Right renal cortex interstitium (tissue), 3 donors: Measurements from ENCODE around the gene SF1. TPM values are rescaled to one million over a fixed set of nuclear protein-coding genes. Genes with fewer than 3 reads are reported as not detected.

Experiments used
- DNase-seq, 3 donors: peaks; one replicate each; pipeline ENCODE4 v3.0.0-alpha.2; 2013; ENCODE audit warnings: low read depth in 3 of 3, low spot score in 2 of 3
- polyA plus RNA-seq, 3 donors: library from polyadenylated mRNA; unstranded; fragments of 120-200 nt; gene quantifications; one replicate each; pipeline ENCODE4 v1.2.1, GENCODE V29; 2013; ENCODE audit not compliant: insufficient read length in 3 of 3

Gene SF1
- polyA plus RNA-seq, 3 donors: 308 to 338 (median 314) TPM

DNA sequence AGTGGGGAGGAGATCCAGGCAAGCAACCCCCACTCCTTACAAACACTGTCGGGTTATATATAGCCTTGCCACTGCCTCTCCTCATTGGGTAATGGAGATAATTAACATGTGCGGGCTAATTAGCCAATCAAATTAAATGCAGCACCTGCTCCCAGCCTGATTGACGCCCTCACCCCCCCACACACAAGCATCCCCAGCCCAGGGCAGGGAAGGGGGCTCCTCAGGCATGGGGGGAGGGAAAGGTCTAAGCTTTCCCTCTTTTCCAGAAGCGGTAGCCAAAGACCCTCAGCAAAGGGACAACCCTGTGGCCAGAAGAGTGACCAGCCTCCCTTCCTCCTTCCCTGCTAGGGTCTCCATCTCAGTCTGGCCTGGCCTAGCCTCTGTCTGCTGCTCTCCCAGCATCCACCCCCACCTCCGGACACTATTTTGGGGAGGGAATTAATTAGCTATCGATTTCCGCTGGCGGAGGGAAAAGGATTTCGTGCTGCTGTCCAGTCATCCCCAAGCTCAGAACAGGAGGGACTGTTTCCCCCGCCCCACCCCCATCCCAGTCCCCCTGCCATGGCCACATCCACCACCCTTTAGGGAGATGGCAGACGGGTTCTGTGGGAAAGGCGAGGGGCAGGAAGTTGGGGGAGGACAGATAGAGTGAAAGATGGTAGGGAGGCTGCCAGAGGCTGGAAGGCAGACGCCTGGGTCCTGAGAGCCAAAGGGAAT is 62.4 kb downstream of the SF1 start:
- DNase-seq: no peak

DNA sequence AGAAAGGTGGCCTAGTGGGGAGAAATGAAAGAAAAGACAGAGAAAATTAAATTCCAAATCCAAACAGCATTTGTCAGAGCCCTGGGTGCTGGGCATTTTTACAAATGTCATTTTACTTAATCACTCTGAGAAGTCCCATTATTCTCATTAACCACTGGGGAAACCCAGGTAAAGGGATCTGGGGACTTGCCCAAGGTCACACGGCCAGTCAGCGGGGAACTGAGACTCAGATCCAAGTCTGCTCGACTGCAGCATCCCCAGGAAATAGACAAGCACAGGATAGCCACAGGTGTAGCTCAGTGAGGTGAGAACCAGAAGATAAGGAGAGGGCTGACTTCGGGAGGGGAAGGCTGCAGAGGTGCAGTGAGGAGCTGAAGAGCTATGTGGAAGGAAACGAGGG is 63.2 kb downstream of the SF1 start:
- DNase-seq: no peak

DNA sequence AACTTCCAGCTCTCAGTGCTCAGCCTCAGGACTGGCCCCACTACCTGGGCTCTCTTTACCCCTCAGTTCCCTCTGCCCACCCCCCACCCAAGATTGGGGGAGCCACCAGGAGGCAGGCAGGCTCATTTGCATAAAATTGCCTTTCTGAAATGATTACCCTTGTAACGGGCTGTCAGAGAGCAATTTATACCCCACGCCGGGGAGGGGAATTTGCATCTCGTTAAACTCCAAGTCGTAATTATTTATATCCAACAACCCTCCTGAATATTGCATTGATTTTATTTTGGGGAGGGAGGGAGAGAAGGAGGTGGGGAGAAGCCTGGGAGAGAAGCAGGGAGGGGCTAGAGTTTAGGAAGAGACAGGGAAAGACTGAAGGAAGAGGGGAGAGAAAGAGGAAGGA is 63.7 kb downstream of the SF1 start:
- no peak for DNase-seq

Other genes starting within 250 kb of the SF1 start
- 10 to 100 TPM; 16.1 to 26.0 (median 25.2) TPM for gene SLC22A11, start 222.6 kb downstream of the SF1 start, polyA plus RNA-seq
- 1 to 10 TPM; 3.4 to 4.0 (median 3.6) TPM for gene SLC22A12, start 187.3 kb downstream of the SF1 start, polyA plus RNA-seq
- gene NRXN2, start 55.3 kb downstream of the SF1 start, polyA plus RNA-seq: 10 to 100 TPM; 11.7 to 12.1 (median 12.0) TPM
- gene RASGRP2, start 34.4 kb downstream of the SF1 start, polyA plus RNA-seq: 1 to 10 TPM; 3.1 to 4.2 (median 3.8) TPM
- 1 to 10 TPM; 1.1 to 2.6 (median 2.4) TPM for gene PYGM, start 18.6 kb downstream of the SF1 start, polyA plus RNA-seq
- gene MAP4K2, start 24.7 kb upstream of the SF1 start, polyA plus RNA-seq: 10 to 100 TPM; 17.0 to 18.5 (median 18.5) TPM
- gene MEN1, start 32.0 kb upstream of the SF1 start, polyA plus RNA-seq: 10 to 100 TPM; 30.0 to 33.6 (median 30.7) TPM
- gene CDC42BPG, start 66.1 kb upstream of the SF1 start, polyA plus RNA-seq: 1 to 10 TPM; 4.3 to 5.1 (median 4.3) TPM
- 10 to 100 TPM; 44.6 to 63.5 (median 49.4) TPM for gene EHD1, start 100.1 kb upstream of the SF1 start, polyA plus RNA-seq
- gene ATG2A, start 138.7 kb upstream of the SF1 start, polyA plus RNA-seq: 10 to 100 TPM; 12.8 to 14.0 (median 13.2) TPM
- 10 to 100 TPM; 14.3 to 16.3 (median 16.0) TPM for gene PPP2R5B, start 146.1 kb upstream of the SF1 start, polyA plus RNA-seq
- 1 to 10 TPM; 1.5 to 1.7 (median 1.6) TPM for gene GPHA2, start 157.4 kb upstream of the SF1 start, polyA plus RNA-seq
- 1 to 10 TPM in 1 of 3 donors, under 1 TPM in 2; 0.57 to 1.2 (median 0.67) TPM for gene MAJIN, start 193.6 kb upstream of the SF1 start, polyA plus RNA-seq
- gene BATF2, start 218.4 kb upstream of the SF1 start, polyA plus RNA-seq: 1 to 10 TPM; 2.7 to 3.1 (median 3.0) TPM
- 10 to 100 TPM; 51.5 to 64.4 (median 54.5) TPM for gene ARL2, start 235.6 kb upstream of the SF1 start, polyA plus RNA-seq
- 10 to 100 TPM; 22.9 to 29.1 (median 26.9) TPM for gene SNX15, start 248.9 kb upstream of the SF1 start, polyA plus RNA-seq